GM23338 (cell line): Measurements from ENCODE around the gene NFATC3. TPM values are rescaled to one million over a fixed set of nuclear protein-coding genes. Genes with fewer than 3 reads are reported as not detected.

Source experiments
- ATAC-seq: fragments of 200-7000 bp; cut with Tn5 transposase; 3 replicates; pipeline ENCODE4 v1.9.1; 2020
- DNase-seq: peaks from one replicate; pipeline ENCODE4 v3.0.0-alpha.2; 2015; ENCODE audit warnings: low spot score
- H2AFZ ChIP-seq: fragments of 200-600 bp; sonication (generic); 2 replicates; pipeline ENCODE4 v1.8.0; 2016; ENCODE audit warnings: antibody characterized with exemption, mild to moderate bottlenecking, moderate library complexity
- H3F3A ChIP-seq: fragments of 200-600 bp; sonication (generic); replicated peaks from 2 replicates; pipeline ENCODE4 v1.8.0; 2017; ENCODE audit warnings: antibody characterized with exemption, mixed run types, low read depth
- H3K27ac ChIP-seq: fragments of 200-600 bp; sonication (generic); 2 replicates; pipeline ENCODE4 v1.6.1; 2016; ENCODE audit warnings: low read depth
- H3K27me3 ChIP-seq: fragments of 200-600 bp; sonication (generic); 2 replicates; pipeline ENCODE4 v1.8.0; 2016; ENCODE audit warnings: mild to moderate bottlenecking, mixed run types, moderate library complexity; ENCODE audit not compliant: insufficient read depth
- H3K36me3 ChIP-seq: fragments of 200-600 bp; sonication (generic); 2 replicates; pipeline ENCODE4 v1.8.0; 2016; ENCODE audit warnings: mild to moderate bottlenecking; ENCODE audit not compliant: insufficient read depth
- H3K4me1 ChIP-seq: fragments of 200-600 bp; sonication (generic); 2 replicates; pipeline ENCODE4 v1.8.0; 2016; ENCODE audit warnings: mild to moderate bottlenecking, moderate library complexity; ENCODE audit not compliant: insufficient read depth
- H3K4me2 ChIP-seq: fragments of 200-600 bp; sonication (generic); 2 replicates; pipeline ENCODE4 v1.7.1; 2017; ENCODE audit warnings: mixed run types
- H3K4me3 ChIP-seq: fragments of 200-600 bp; sonication (generic); 2 replicates; pipeline ENCODE4 v1.6.1; 2016; ENCODE audit warnings: mixed run types
- H3K79me2 ChIP-seq: fragments of 200-600 bp; sonication (generic); replicated peaks from 2 replicates; pipeline ENCODE4 v1.8.0; 2017; ENCODE audit warnings: mild to moderate bottlenecking; ENCODE audit not compliant: insufficient read depth
- H3K9me2 ChIP-seq: fragments of 200-600 bp; sonication (generic); 2 replicates; pipeline ENCODE4 v1.8.0; 2017; ENCODE audit not compliant: insufficient read depth
- H4K20me1 ChIP-seq: fragments of 200-600 bp; sonication (generic); replicated peaks from 2 replicates; pipeline ENCODE4 v1.8.0; 2017; ENCODE audit warnings: mild to moderate bottlenecking; ENCODE audit not compliant: insufficient read depth
- H3K27ac Mint-ChIP-seq: 2 replicates; pipeline ENCODE4 v1.8.0; 2020; ENCODE audit warnings: inconsistent platforms, mild to moderate bottlenecking, moderate library complexity, mixed read lengths
- H3K27me3 Mint-ChIP-seq: 3 replicates; pipeline ENCODE4 v1.8.0; 2022; ENCODE audit warnings: low read depth, mild to moderate bottlenecking, moderate library complexity, mixed read lengths, inconsistent platforms; ENCODE audit not compliant: insufficient read depth, poor library complexity
- H3K36me3 Mint-ChIP-seq: 3 replicates; pipeline ENCODE4 v1.8.0; 2021; ENCODE audit warnings: low read depth, mild to moderate bottlenecking, inconsistent platforms, moderate library complexity, mixed read lengths
- H3K4me1 Mint-ChIP-seq: 3 replicates; pipeline ENCODE4 v1.8.0; 2020; ENCODE audit warnings: mild to moderate bottlenecking, inconsistent platforms, mixed read lengths
- H3K4me3 Mint-ChIP-seq: 3 replicates; pipeline ENCODE4 v1.8.0; 2021; ENCODE audit warnings: moderate library complexity, mild to moderate bottlenecking, inconsistent platforms, mixed read lengths
- H3K9me3 Mint-ChIP-seq: 3 replicates; pipeline ENCODE4 v1.8.0; 2020; ENCODE audit warnings: moderate library complexity, mild to moderate bottlenecking, inconsistent platforms, mixed read lengths
- CREB1 ChIP-seq: fragments of 250-450 bp; sonication (Bioruptor Pico); IDR thresholded peaks from 2 replicates; pipeline ENCODE4 v1.5.0; 2020; ENCODE audit warnings: low read depth, mild to moderate bottlenecking, moderate library complexity
- JUNB ChIP-seq: IDR thresholded peaks from one replicate; pipeline ENCODE4 v1.6.1; 2016; ENCODE audit warnings: antibody characterized with exemption; ENCODE audit not compliant: unreplicated experiment
- NANOG ChIP-seq: IDR thresholded peaks from 2 replicates; pipeline ENCODE4 v1.6.1; 2016; ENCODE audit warnings: antibody characterized with exemption, borderline replicate concordance
- STAT1 ChIP-seq: IDR thresholded peaks from one replicate; pipeline ENCODE4 v1.6.1; 2016; ENCODE audit warnings: antibody characterized with exemption; ENCODE audit not compliant: unreplicated experiment
- ZNF114 ChIP-seq: fragments of 250-450 bp; sonication (Bioruptor Pico); IDR thresholded peaks from 2 replicates; pipeline ENCODE4 v1.5.0; 2020; ENCODE audit warnings: mild to moderate bottlenecking, moderate library complexity
- ZNF331 ChIP-seq: fragments of 250-450 bp; sonication (Bioruptor Pico); IDR thresholded peaks from 2 replicates; pipeline ENCODE4 v1.5.0; 2020; ENCODE audit warnings: low read depth, mild to moderate bottlenecking, moderate library complexity
- polyA plus RNA-seq: library from polyadenylated mRNA; unstranded; fragments of >200 nt; fragmentation: Nextera tagmentation; extraction: Ambion mirVana; gene quantifications from 2 replicates; pipeline ENCODE4 v1.2.1, GENCODE V29; 2016
- total RNA-seq: library from RNA; depleted of rRNA; stranded (reverse); fragments of >200 nt; shearing (Covaris generic); gene quantifications from 2 replicates; pipeline ENCODE4 v1.2.3, GENCODE V29; 2014
- TF ChIP-seq, protein P1 (sequence below): fragments of 250-450 bp; sonication (Bioruptor Pico); IDR thresholded peaks from 2 replicates; pipeline ENCODE4 v1.5.0; 2020; ENCODE audit warnings: mild to moderate bottlenecking, moderate library complexity
- TF ChIP-seq, protein P2 (sequence below): IDR thresholded peaks from 2 replicates; pipeline ENCODE4 v1.6.1; 2016; ENCODE audit warnings: antibody characterized with exemption
- TF ChIP-seq, protein P3 (sequence below), 2 experiments: fragments of 200-600 bp in 1 of 2; sonication (generic) in 1 of 2; conservative IDR thresholded peaks; 2 replicates each; pipeline versions ENCODE4 v1.5.1 to v1.6.1; 2016 to 2017; ENCODE audit warnings: antibody characterized with exemption in 2 of 2, low read depth in 2 of 2, mild to moderate bottlenecking in 2 of 2, moderate library complexity in 1 of 2

The NFATC3 gene
- total and polyA plus RNA-seq, 2 experiments from 2014 or later, result 9.2 to 40.9 TPM

DNA sequence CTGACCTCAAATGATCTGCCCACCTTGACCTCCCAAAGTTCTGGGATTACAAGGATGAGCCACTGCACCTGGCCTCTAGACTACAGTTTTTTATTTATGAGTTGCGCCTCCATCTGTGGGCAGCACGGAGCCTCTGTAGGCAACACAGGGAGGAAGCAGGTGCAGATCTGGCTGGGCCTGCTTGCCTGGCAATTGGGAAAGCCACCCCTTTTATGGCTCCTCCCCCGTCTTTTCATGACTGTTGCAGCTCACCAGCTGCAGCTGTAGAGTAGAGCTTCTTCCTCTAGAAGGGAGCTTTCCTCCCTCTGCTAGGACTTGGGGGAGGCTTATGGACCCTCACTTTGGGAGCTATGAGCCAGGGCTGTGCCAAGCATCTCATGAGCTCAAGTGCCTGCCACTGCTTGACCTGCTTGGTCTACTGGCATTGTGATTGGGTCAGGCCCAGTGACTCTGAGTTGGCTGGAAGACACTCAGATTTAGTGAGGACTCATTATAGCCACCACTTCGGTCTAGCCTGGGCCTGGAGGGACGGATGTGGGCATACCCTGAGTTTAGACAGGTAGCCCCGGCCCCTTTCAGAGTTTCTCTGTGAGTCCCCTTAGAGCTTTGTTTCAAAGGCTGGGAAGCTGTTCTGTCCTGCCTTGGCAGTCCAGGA lies 172.2 kb downstream of the NFATC3 start (continued):
- TF ChIP-seq, protein P1, sequence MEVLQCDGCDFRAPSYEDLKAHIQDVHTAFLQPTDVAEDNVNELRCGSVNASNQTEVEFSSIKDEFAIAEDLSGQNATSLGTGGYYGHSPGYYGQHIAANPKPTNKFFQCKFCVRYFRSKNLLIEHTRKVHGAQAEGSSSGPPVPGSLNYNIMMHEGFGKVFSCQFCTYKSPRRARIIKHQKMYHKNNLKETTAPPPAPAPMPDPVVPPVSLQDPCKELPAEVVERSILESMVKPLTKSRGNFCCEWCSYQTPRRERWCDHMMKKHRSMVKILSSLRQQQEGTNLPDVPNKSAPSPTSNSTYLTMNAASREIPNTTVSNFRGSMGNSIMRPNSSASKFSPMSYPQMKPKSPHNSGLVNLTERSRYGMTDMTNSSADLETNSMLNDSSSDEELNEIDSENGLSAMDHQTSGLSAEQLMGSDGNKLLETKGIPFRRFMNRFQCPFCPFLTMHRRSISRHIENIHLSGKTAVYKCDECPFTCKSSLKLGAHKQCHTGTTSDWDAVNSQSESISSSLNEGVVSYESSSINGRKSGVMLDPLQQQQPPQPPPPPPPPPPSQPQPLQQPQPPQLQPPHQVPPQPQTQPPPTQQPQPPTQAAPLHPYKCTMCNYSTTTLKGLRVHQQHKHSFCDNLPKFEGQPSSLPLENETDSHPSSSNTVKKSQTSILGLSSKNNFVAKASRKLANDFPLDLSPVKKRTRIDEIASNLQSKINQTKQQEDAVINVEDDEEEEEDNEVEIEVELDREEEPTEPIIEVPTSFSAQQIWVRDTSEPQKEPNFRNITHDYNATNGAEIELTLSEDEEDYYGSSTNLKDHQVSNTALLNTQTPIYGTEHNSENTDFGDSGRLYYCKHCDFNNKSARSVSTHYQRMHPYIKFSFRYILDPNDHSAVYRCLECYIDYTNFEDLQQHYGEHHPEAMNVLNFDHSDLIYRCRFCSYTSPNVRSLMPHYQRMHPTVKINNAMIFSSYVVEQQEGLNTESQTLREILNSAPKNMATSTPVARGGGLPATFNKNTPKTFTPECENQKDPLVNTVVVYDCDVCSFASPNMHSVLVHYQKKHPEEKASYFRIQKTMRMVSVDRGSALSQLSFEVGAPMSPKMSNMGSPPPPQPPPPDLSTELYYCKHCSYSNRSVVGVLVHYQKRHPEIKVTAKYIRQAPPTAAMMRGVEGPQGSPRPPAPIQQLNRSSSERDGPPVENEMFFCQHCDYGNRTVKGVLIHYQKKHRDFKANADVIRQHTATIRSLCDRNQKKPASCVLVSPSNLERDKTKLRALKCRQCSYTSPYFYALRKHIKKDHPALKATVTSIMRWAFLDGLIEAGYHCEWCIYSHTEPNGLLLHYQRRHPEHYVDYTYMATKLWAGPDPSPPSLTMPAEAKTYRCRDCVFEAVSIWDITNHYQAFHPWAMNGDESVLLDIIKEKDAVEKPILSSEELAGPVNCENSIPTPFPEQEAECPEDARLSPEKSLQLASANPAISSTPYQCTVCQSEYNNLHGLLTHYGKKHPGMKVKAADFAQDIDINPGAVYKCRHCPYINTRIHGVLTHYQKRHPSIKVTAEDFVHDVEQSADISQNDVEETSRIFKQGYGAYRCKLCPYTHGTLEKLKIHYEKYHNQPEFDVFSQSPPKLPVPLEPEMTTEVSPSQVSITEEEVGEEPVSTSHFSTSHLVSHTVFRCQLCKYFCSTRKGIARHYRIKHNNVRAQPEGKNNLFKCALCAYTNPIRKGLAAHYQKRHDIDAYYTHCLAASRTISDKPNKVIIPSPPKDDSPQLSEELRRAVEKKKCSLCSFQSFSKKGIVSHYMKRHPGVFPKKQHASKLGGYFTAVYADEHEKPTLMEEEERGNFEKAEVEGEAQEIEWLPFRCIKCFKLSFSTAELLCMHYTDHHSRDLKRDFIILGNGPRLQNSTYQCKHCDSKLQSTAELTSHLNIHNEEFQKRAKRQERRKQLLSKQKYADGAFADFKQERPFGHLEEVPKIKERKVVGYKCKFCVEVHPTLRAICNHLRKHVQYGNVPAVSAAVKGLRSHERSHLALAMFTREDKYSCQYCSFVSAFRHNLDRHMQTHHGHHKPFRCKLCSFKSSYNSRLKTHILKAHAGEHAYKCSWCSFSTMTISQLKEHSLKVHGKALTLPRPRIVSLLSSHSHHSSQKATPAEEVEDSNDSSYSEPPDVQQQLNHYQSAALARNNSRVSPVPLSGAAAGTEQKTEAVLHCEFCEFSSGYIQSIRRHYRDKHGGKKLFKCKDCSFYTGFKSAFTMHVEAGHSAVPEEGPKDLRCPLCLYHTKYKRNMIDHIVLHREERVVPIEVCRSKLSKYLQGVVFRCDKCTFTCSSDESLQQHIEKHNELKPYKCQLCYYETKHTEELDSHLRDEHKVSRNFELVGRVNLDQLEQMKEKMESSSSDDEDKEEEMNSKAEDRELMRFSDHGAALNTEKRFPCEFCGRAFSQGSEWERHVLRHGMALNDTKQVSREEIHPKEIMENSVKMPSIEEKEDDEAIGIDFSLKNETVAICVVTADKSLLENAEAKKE (CRISPR knock-in tag), result no peak
- TF ChIP-seq, protein P2, sequence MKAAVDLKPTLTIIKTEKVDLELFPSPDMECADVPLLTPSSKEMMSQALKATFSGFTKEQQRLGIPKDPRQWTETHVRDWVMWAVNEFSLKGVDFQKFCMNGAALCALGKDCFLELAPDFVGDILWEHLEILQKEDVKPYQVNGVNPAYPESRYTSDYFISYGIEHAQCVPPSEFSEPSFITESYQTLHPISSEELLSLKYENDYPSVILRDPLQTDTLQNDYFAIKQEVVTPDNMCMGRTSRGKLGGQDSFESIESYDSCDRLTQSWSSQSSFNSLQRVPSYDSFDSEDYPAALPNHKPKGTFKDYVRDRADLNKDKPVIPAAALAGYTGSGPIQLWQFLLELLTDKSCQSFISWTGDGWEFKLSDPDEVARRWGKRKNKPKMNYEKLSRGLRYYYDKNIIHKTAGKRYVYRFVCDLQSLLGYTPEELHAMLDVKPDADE, result no peak
- no peak for TF ChIP-seq JUNB

DNA sequence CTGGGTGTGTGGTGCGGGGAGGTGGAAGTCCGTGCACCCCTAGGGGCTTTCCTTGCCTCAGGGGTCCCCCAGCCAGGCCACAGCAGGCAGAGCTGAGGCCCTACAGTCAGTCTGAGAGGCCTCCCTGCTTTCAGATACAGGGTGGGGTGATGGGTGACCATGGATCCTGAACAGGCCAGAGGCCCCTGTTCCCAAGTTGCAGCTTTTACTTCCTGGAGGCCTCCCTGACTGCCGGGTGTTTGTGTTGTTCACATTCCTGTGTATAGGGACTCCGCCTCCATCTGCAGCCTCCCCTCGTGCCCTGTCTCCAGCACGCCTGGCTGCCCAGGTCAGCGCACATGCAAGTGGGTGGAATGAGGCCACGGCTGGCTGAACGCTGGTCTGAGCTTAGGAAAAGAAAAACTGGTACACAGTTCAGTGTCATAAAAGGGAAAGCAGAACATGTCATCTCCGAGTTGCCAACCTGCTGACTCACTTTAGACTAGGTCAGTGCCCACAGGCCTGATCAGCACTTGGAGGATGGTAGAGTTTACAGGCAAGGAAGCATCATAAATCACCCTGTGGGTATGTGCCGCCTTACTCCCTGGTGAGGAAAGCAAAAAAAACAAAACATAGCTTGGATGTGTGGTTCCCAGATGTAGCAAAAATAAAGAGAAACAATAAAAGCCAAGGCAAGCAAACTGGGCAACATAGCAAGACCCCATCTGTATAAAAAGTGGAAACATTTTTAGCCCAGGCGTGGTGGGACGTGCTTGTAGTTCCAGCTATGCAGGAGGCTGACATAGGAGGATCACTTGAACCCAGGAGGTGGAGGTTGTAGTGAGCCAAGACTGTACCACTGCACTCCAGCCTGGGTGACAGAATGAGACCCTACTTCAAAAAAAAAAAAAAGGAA lies 173.0 kb downstream of the NFATC3 start:
- H4K20me1 ChIP-seq, result no peaks in the 10 kb centered on the region; the same call in 1 of the 2 replicates
- DNase-seq (no peak), ATAC-seq (no peak)
- H3K27me3 Mint-ChIP-seq, result peaks cover 12% of the 10 kb centered on the region
- H3K36me3 ChIP-seq, result no peaks in the 10 kb centered on the region
- no peak overlapping the region for H3K4me3 Mint-ChIP-seq
- no peak overlapping the region for H3K27ac ChIP-seq
- no peak overlapping the region for H3K4me2 ChIP-seq
- no peak overlapping the region for H3K4me3 ChIP-seq
- 0 out of 2 replicates have a peak, but pooled peaks cover 3% of the 10 kb centered on the region for H3F3A ChIP-seq
- no peaks in the 10 kb centered on the region for H3K9me2 ChIP-seq
- H3K79me2 ChIP-seq, result no peaks in the 10 kb centered on the region
- no peak overlapping the region for H3K27ac Mint-ChIP-seq
- no peaks in the 10 kb centered on the region for H3K4me1 ChIP-seq
- no peaks in the 10 kb centered on the region for H3K9me3 Mint-ChIP-seq
- H3K36me3 Mint-ChIP-seq, result no peaks in the 10 kb centered on the region; the same call in 2 of the 3 replicates
- H3K4me1 Mint-ChIP-seq, result no peaks in the 10 kb centered on the region; the same call in 2 of the 3 replicates
- H3K27me3 ChIP-seq, result no peaks in the 10 kb centered on the region
- H2AFZ ChIP-seq, result no peak overlapping the region
- TF ChIP-seq CREB1 (CRISPR knock-in tag) (no peak), STAT1 (no peak), ZNF114 (no peak), JUNB (no peak), ZNF331 (CRISPR knock-in tag) (no peak), NANOG (no peak)
- TF ChIP-seq, protein P2, result no peak
- TF ChIP-seq, protein P3, sequence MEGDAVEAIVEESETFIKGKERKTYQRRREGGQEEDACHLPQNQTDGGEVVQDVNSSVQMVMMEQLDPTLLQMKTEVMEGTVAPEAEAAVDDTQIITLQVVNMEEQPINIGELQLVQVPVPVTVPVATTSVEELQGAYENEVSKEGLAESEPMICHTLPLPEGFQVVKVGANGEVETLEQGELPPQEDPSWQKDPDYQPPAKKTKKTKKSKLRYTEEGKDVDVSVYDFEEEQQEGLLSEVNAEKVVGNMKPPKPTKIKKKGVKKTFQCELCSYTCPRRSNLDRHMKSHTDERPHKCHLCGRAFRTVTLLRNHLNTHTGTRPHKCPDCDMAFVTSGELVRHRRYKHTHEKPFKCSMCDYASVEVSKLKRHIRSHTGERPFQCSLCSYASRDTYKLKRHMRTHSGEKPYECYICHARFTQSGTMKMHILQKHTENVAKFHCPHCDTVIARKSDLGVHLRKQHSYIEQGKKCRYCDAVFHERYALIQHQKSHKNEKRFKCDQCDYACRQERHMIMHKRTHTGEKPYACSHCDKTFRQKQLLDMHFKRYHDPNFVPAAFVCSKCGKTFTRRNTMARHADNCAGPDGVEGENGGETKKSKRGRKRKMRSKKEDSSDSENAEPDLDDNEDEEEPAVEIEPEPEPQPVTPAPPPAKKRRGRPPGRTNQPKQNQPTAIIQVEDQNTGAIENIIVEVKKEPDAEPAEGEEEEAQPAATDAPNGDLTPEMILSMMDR (conservative IDR thresholded peaks at IDR 0.05; ENCODE audit: low read depth in 2 of 2), result no peak
